RWPE2 (cell line): ENCODE data around the gene MT1HL1.

Experiments used
- ATAC-seq: fragments of 200-7000 bp; cut with Tn5 transposase; 3 replicates; pipeline ENCODE4 v1.9.1; 2021; ENCODE audit warnings: low read depth
- DNase-seq: peaks from one replicate; pipeline ENCODE4 v3.0.0-alpha.2; 2020; ENCODE audit warnings: low spot score
- H3K27ac ChIP-seq: fragments of 450-650 bp; 2 replicates; pipeline ENCODE4 v1.5.1; 2017; ENCODE audit warnings: mild to moderate bottlenecking; ENCODE audit not compliant: poor library complexity, severe bottlenecking
- H3K27me3 ChIP-seq: fragments of 250-450 bp; sonication (Bioruptor Pico); 2 replicates; pipeline ENCODE4 v1.5.1; 2021; ENCODE audit warnings: mild to moderate bottlenecking, moderate library complexity; ENCODE audit not compliant: insufficient read depth, poor library complexity, severe bottlenecking
- H3K36me3 ChIP-seq: fragments of 250-450 bp; sonication (Bioruptor Pico); 2 replicates; pipeline ENCODE4 v1.5.1; 2020; ENCODE audit warnings: low read depth, mild to moderate bottlenecking, moderate library complexity
- H3K4me1 ChIP-seq: fragments of 250-450 bp; sonication (Bioruptor Pico); 2 replicates; pipeline ENCODE4 v1.5.1; 2021; ENCODE audit warnings: mild to moderate bottlenecking, moderate library complexity; ENCODE audit not compliant: insufficient read depth, poor library complexity, severe bottlenecking
- H3K4me3 ChIP-seq: fragments of 250-450 bp; sonication (Bioruptor Pico); 2 replicates; pipeline ENCODE4 v1.5.1; 2021; ENCODE audit warnings: mild to moderate bottlenecking, moderate library complexity; ENCODE audit not compliant: severe bottlenecking
- H3K9me3 ChIP-seq: fragments of 250-450 bp; sonication (Bioruptor Pico); 2 replicates; pipeline ENCODE4 v1.5.1; 2021; ENCODE audit warnings: mild to moderate bottlenecking, moderate library complexity; ENCODE audit not compliant: severe bottlenecking
- CTCF ChIP-seq: fragments of 450-650 bp; IDR thresholded peaks from one replicate; pipeline ENCODE4 v1.5.1; 2017; ENCODE audit warnings: mild to moderate bottlenecking, moderate library complexity; ENCODE audit not compliant: poor library complexity, severe bottlenecking

MT1HL1 gene

GRCh38 chr1:236957235-236957634 is 47.0 kb downstream of the MT1HL1 start:
- H3K4me1 ChIP-seq, result no peaks in the 10 kb centered on the region
- H3K27me3 ChIP-seq, result no peaks in the 10 kb centered on the region
- no peaks in the 10 kb centered on the region for H3K36me3 ChIP-seq
- no peak overlapping the region for H3K4me3 ChIP-seq
- DNase-seq (no peak), ATAC-seq (no peak)
- no peaks in the 10 kb centered on the region for H3K9me3 ChIP-seq
- no peak for TF ChIP-seq CTCF
- no peak overlapping the region for H3K27ac ChIP-seq
